IMR-90 (cell line): ENCODE measurements around the gene F10. TPM values are rescaled to one million over a fixed set of nuclear protein-coding genes. Genes with fewer than 3 reads are reported as not detected.

ENCODE experiments used
- ATAC-seq: fragments of 200-7000 bp; cut with Tn5 transposase; 2 replicates; pipeline ENCODE4 v1.9.1; 2020; ENCODE audit warnings: low read depth, mild to moderate bottlenecking, moderate library complexity
- BruUV-seq: library from RNA; stranded (reverse); fragments of 400-500 nt; replicated peaks from 2 replicates; lab custom pipeline; 2021; lab: Mats Ljungman, UMichigan
- CTCF ChIA-PET: fragments of 300-600 bp; formaldehyde crosslinking; extraction: SDS; loops from one replicate; lab custom pipeline; 2021; ENCODE audit warnings: antibody characterized with exemption; lab: Yijun Ruan, JAX
- POLR2A ChIA-PET: fragments of 300-600 bp; sonication (Branson Sonifier 250); formaldehyde crosslinking; loops from one replicate; lab custom pipeline; 2022; ENCODE audit warnings: antibody characterized with exemption; ENCODE audit not compliant: unreplicated experiment; lab: Charles Lee
- DNase-seq: peaks from one replicate; pipeline ENCODE4 v3.0.0; 2013
- H2AFZ ChIP-seq: replicated peaks from 2 replicates; pipeline ENCODE3; 2013; ENCODE audit warnings: low read length, mild to moderate bottlenecking; ENCODE audit not compliant: poor library complexity
- H2AK5ac ChIP-seq: 2 replicates; pipeline ENCODE4 v1.6.1; 2013; ENCODE audit warnings: low read depth, low read length, inconsistent platforms
- H2AK9ac ChIP-seq: replicated peaks from 2 replicates; pipeline ENCODE3; 2013; ENCODE audit warnings: mild to moderate bottlenecking, low read depth, low read length, moderate library complexity; ENCODE audit not compliant: poor library complexity
- H2BK120ac ChIP-seq: 2 replicates; pipeline ENCODE4 v1.6.1; 2013; ENCODE audit warnings: low read depth, low read length, inconsistent platforms
- H2BK15ac ChIP-seq: 3 replicates; pipeline ENCODE4 v1.6.1; 2013; ENCODE audit warnings: low read depth, low read length, inconsistent platforms
- H2BK20ac ChIP-seq: 2 replicates; pipeline ENCODE4 v1.6.1; 2013; ENCODE audit warnings: low read depth, mild to moderate bottlenecking, inconsistent platforms, low read length, moderate library complexity
- H2BK5ac ChIP-seq: 2 replicates; pipeline ENCODE4 v1.6.1; 2013; ENCODE audit warnings: mild to moderate bottlenecking, low read depth, low read length, inconsistent platforms; ENCODE audit not compliant: poor library complexity, severe bottlenecking
- H3K14ac ChIP-seq: replicated peaks from 2 replicates; pipeline ENCODE4 v1.6.1; 2013; ENCODE audit warnings: low read depth, low read length, inconsistent platforms
- H3K18ac ChIP-seq: 2 replicates; pipeline ENCODE4 v1.6.1; 2013; ENCODE audit warnings: low read depth, low read length, control low read depth
- H3K23ac ChIP-seq: 2 replicates; pipeline ENCODE4 v1.6.1; 2013; ENCODE audit warnings: low read depth, low read length, inconsistent platforms
- H3K27ac ChIP-seq: 2 replicates; pipeline ENCODE4 v1.5.1; 2013; ENCODE audit warnings: mild to moderate bottlenecking, control low read depth, low read length; ENCODE audit not compliant: insufficient read depth
- H3K27me3 ChIP-seq: 2 replicates; pipeline ENCODE4 v1.6.1; 2013; ENCODE audit warnings: low read length; ENCODE audit not compliant: control insufficient read depth, insufficient read depth
- H3K36me3 ChIP-seq: 2 replicates; pipeline ENCODE4 v1.6.1; 2013; ENCODE audit warnings: low read length, mixed read lengths; ENCODE audit not compliant: control insufficient read depth, insufficient read depth
- H3K4ac ChIP-seq: 2 replicates; pipeline ENCODE4 v1.6.1; 2013; ENCODE audit warnings: low read depth, low read length, inconsistent platforms
- H3K4me1 ChIP-seq: 2 replicates; pipeline ENCODE4 v1.6.1; 2013; ENCODE audit warnings: low read length, mixed read lengths; ENCODE audit not compliant: control insufficient read depth, insufficient read depth
- H3K4me2 ChIP-seq: 2 replicates; pipeline ENCODE4 v1.6.1; 2013; ENCODE audit warnings: low read depth, mild to moderate bottlenecking, control low read depth, low read length, moderate library complexity
- H3K4me3 ChIP-seq: 2 replicates; pipeline ENCODE4 v1.5.1; 2013; ENCODE audit warnings: low read depth, mild to moderate bottlenecking, control low read depth, low read length, moderate library complexity; ENCODE audit not compliant: insufficient read depth
- H3K56ac ChIP-seq: 2 replicates; pipeline ENCODE4 v1.6.1; 2013; ENCODE audit warnings: low read length, inconsistent platforms; ENCODE audit not compliant: insufficient read depth; ENCODE audit errors: extremely low read depth
- H3K79me1 ChIP-seq, 2 experiments: 2 replicates each; pipeline ENCODE4 v1.6.1; 2013; ENCODE audit warnings: low read length in 2 of 2, inconsistent platforms in 1 of 2, low read depth in 1 of 2
- H3K9ac ChIP-seq: 2 replicates; pipeline ENCODE4 v1.6.1; 2013; ENCODE audit warnings: low read depth, low read length, control low read depth
- H3K9me1 ChIP-seq: 2 replicates; pipeline ENCODE4 v1.6.1; 2013; ENCODE audit warnings: low read length, inconsistent platforms; ENCODE audit not compliant: insufficient read depth
- H3K9me3 ChIP-seq: 2 replicates; pipeline ENCODE4 v1.6.1; 2013; ENCODE audit warnings: low read length; ENCODE audit not compliant: control insufficient read depth, insufficient read depth
- H4K20me1 ChIP-seq: 2 replicates; pipeline ENCODE4 v1.6.1; 2013; ENCODE audit warnings: low read length, inconsistent platforms; ENCODE audit not compliant: insufficient read depth
- H4K5ac ChIP-seq: 2 replicates; pipeline ENCODE4 v1.6.1; 2013; ENCODE audit warnings: mild to moderate bottlenecking, low read depth, low read length, control low read depth
- H4K8ac ChIP-seq, 2 experiments: 2 replicates each; pipeline ENCODE4 v1.6.1; 2013; ENCODE audit warnings: low read depth in 2 of 2, low read length in 2 of 2, control low read depth in 1 of 2, inconsistent platforms in 1 of 2
- H4K91ac ChIP-seq: 2 replicates; pipeline ENCODE4 v1.6.1; 2013; ENCODE audit warnings: low read depth, low read length, inconsistent platforms; ENCODE audit not compliant: insufficient read depth
- BHLHE40 ChIP-seq: fragments of 150-350 bp; IDR thresholded peaks from 2 replicates; pipeline ENCODE4 v1.6.1; 2016; ENCODE audit warnings: mild to moderate bottlenecking, low read depth, low read length
- MXI1 ChIP-seq: IDR thresholded peaks from 2 replicates; pipeline ENCODE4 v1.6.1; 2012; ENCODE audit warnings: low read depth, mild to moderate bottlenecking, low read length, moderate library complexity, borderline replicate concordance
- POLR2A ChIP-seq: IDR thresholded peaks from 2 replicates; pipeline ENCODE4 v1.6.1; 2012; ENCODE audit warnings: mild to moderate bottlenecking, low read depth, low read length
- RAD21 ChIP-seq: IDR thresholded peaks from 2 replicates; pipeline ENCODE4 v1.6.1; 2012; ENCODE audit warnings: low read length, improper control_type of control experiment
- RCOR1 ChIP-seq: IDR thresholded peaks from 2 replicates; pipeline ENCODE4 v1.6.1; 2012; ENCODE audit warnings: mild to moderate bottlenecking, low read length, improper control_type of control experiment; ENCODE audit not compliant: insufficient replicate concordance
- RFX5 ChIP-seq: IDR thresholded peaks from 2 replicates; pipeline ENCODE4 v1.8.0; 2012; ENCODE audit warnings: low read depth, mild to moderate bottlenecking, low read length, moderate library complexity
- WGBS, 2 experiments: methylation state at CpG; one replicate each; pipeline versions ENCODE4 v1.1.5 to v1.1.7; 2013; ENCODE audit warnings: missing lambda C conversion rate in 2 of 2; ENCODE audit not compliant: insufficient read length in 1 of 2; ENCODE audit errors: extremely low coverage in 2 of 2; 5-methylcytosine and 5-hydroxymethylcytosine counted together
- dilution Hi-C: fragments of 300-500 bp; cut with HindIII; formaldehyde crosslinking; loops from one replicate; pipeline ENCODE4 v1.14.3; 2018; ENCODE audit warnings: low sequenced_read_pairs; ENCODE audit not compliant: unreplicated experiment
- in situ Hi-C: fragments of 300-500 bp; cut with MboI; formaldehyde crosslinking; loops from 3 replicates; pipeline ENCODE4 v1.14.3; 2019; ENCODE audit warnings: low sequenced_read_pairs, inconsistent platforms, mixed read lengths
- intact Hi-C: fragments of 100-400 bp; cut with micrococcal nuclease; formaldehyde crosslinking; loops from 2 replicates; pipeline ENCODE4 v1.10.0; 2022
- polyA plus RNA-seq, 3 experiments: library from polyadenylated mRNA; depleted of rRNA; stranded (reverse); fragments of >200 nt; gene quantifications; 2 replicates each; pipeline ENCODE4 v1.2.3, GENCODE V29; 2012; ENCODE audit warnings: low replicate concordance in 1 of 3
- total RNA-seq: library from RNA; depleted of rRNA; stranded (reverse); fragments of >200 nt; gene quantifications from 2 replicates; pipeline ENCODE4 v1.2.3, GENCODE V29; 2012
- TF ChIP-seq, protein P1 (sequence below): fragments of 150-350 bp; IDR thresholded peaks from 2 replicates; pipeline ENCODE4 v1.6.1; 2017; ENCODE audit warnings: mild to moderate bottlenecking, antibody characterized with exemption, low read length, low read depth

F10 gene
- total and polyA plus RNA-seq, 2 of the 4 experiments (the other 2 are of a cell fraction): 9.1 to 19.5 TPM

DNA sequence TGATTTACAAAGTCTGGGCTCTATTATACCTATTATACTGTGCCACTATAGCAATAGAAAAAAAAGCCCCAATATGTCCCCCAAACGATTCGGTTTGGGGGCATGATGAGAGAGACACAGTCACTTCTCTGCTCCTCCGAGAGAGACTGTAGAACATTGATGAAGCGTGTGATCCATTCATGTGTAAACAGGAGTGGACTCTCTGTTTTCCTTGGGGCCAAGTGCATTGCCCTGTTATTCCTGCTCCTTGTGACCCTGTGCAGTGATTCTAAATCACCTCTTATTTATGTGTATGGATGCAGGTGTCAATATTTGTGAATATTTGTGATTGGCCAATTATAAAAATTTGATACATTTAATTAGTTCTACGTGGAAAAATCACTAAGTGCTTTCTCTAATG lies 17.0 kb downstream of the F10 start:
- Histone ChIP-seq H2BK120ac (no peak overlapping the region), H3K56ac (no peak overlapping the region), H3K9me1 (no peaks in the 10 kb centered on the region), H2AK5ac (no peak overlapping the region), H4K5ac (no peak overlapping the region), H3K36me3 (0 out of 2 replicates have a peak, but pooled peaks cover 1% of the 10 kb centered on the region), H3K27ac (no peak overlapping the region), H3K4me3 (no peak overlapping the region), H4K8ac (no peak overlapping the region), H4K91ac (no peak overlapping the region), H2BK20ac (no peak overlapping the region), H3K9me3 (no peaks in the 10 kb centered on the region), H3K4me1 (no peaks in the 10 kb centered on the region), H2BK15ac (no peak overlapping the region), H2BK5ac (no peak overlapping the region), H3K4me2 (no peak overlapping the region), H3K18ac (no peak overlapping the region), H2AK9ac (no peak overlapping the region), H3K79me1 (no peaks in the 10 kb centered on the region), H3K14ac (no peak overlapping the region), H4K20me1 (no peaks in the 10 kb centered on the region), H3K23ac (no peak overlapping the region), H2AFZ (no peak overlapping the region), H3K9ac (no peak overlapping the region), H3K27me3 (peaks cover 4% of the 10 kb centered on the region; the same call in 1 of the 2 replicates), H3K4ac (no peak overlapping the region)
- no CpG with 5 or more reads among the region's 5 CpGs for whole genome bisulfite sequencing, 2 experiments
- intact Hi-C loops: no loop called here
- TF ChIP-seq MXI1 (no peak), RFX5 (no peak), BHLHE40 (no peak), RAD21 (no peak), POLR2A (no peak), RCOR1 (no peak)
- TF ChIP-seq, protein P1, sequence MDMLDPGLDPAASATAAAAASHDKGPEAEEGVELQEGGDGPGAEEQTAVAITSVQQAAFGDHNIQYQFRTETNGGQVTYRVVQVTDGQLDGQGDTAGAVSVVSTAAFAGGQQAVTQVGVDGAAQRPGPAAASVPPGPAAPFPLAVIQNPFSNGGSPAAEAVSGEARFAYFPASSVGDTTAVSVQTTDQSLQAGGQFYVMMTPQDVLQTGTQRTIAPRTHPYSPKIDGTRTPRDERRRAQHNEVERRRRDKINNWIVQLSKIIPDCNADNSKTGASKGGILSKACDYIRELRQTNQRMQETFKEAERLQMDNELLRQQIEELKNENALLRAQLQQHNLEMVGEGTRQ: no peak
- no TSS peak for BruUV-seq
- in situ Hi-C loops: no loop called here
- ChIA-PET CTCF (no interaction called here), POLR2A (no interaction called here)
- dilution Hi-C loops: no loop called here
- no peak for ATAC-seq
- no peak for DNase-seq
